Thymus (tissue), 11 donors: ENCODE measurements around the gene ACSL6. TPM values are rescaled to one million over a fixed set of nuclear protein-coding genes. Genes with fewer than 3 reads are reported as not detected.

ENCODE experiments used
- DNase-seq, 9 donors: peaks; one replicate each; pipeline ENCODE4 v3.0.0-alpha.2; 2013; ENCODE audit warnings: low spot score in 9 of 9, low read depth in 6 of 9, missing footprints in 1 of 9
- H3K27ac ChIP-seq, 2 donors: one replicate each; pipeline ENCODE4 v1.5.1; 2013; ENCODE audit warnings: control low read depth in 1 of 2, low read depth in 1 of 2, low read length in 1 of 2, mild to moderate bottlenecking in 1 of 2, moderate library complexity in 1 of 2
- H3K27me3 ChIP-seq, 2 donors: one replicate each; pipeline ENCODE4 v1.5.1; 2013; ENCODE audit warnings: low read length in 1 of 2; ENCODE audit not compliant: control insufficient read depth in 2 of 2, insufficient read depth in 1 of 2
- H3K36me3 ChIP-seq, 2 donors: one replicate each; pipeline ENCODE4 v1.5.1; 2013; ENCODE audit warnings: low read length in 1 of 2, mild to moderate bottlenecking in 1 of 2, moderate library complexity in 1 of 2; ENCODE audit not compliant: control insufficient read depth in 2 of 2, insufficient read depth in 2 of 2
- H3K4me1 ChIP-seq, 2 donors: one replicate each; pipeline ENCODE4 v1.5.1; 2013; ENCODE audit warnings: low read length in 2 of 2; ENCODE audit not compliant: control insufficient read depth in 2 of 2, insufficient read depth in 2 of 2
- H3K4me3 ChIP-seq, 2 donors: one replicate each; pipeline ENCODE4 v1.5.1; 2013; ENCODE audit warnings: low read length in 2 of 2, control low read depth in 1 of 2, mild to moderate bottlenecking in 1 of 2
- H3K9me3 ChIP-seq, 2 donors: one replicate each; pipeline ENCODE4 v1.5.1; 2013; ENCODE audit warnings: low read length in 1 of 2, mild to moderate bottlenecking in 1 of 2; ENCODE audit not compliant: control insufficient read depth in 2 of 2, insufficient read depth in 1 of 2
- WGBS: extraction: QIAGEN DNeasy Blood & Tissue Kit; methylation state at CpG from one replicate; pipeline ENCODE4 v1.1.7; 2013; 5-methylcytosine and 5-hydroxymethylcytosine counted together
- polyA plus RNA-seq: library from polyadenylated mRNA; stranded (reverse); fragments of 200-250 nt; gene quantifications from one replicate; pipeline ENCODE4 v1.2.3, GENCODE V29; 2013
- total RNA-seq: library from RNA; stranded (reverse); fragments of 120-200 nt; gene quantifications from one replicate; pipeline ENCODE4 v1.2.4, GENCODE V29; 2013
- donor health status: healthy.

The ACSL6 gene
- total and polyA plus RNA-seq, 2 donors: 1.3 to 1.7 TPM

DNA sequence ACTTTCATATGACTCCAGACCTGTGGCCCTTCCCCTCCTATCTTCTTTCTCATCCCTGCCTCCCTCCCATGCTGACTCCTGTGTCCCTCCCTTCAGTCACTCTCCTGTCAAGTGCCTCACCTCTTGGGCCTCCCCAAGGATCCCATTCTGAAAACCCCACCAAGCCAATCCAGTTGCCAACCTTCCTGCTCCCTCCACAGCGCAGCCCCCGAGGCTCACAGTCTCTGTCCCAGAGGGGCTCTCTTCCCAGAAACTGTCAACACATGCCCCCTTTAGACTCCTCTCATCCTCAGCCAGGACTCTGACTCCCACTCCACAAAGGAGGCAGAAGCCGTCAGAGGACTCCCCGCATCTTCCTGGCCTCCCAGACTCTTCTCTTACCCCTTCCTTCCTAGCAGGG, 30.8 kb downstream of the ACSL6 start:
- Histone ChIP-seq H3K27me3 (no peaks in the 10 kb centered on the region), H3K4me1 (peaks cover 3 to 8% of the 10 kb centered on the region in 2 donors), H3K36me3 (no peaks in the 10 kb centered on the region), H3K4me3 (no peak overlapping the region), H3K9me3 (no peaks in the 10 kb centered on the region), H3K27ac (no peak overlapping the region)
- 97% methylated on average over 4 of the region's 4 CpGs for WGBS
- DNase-seq: no peak

DNA sequence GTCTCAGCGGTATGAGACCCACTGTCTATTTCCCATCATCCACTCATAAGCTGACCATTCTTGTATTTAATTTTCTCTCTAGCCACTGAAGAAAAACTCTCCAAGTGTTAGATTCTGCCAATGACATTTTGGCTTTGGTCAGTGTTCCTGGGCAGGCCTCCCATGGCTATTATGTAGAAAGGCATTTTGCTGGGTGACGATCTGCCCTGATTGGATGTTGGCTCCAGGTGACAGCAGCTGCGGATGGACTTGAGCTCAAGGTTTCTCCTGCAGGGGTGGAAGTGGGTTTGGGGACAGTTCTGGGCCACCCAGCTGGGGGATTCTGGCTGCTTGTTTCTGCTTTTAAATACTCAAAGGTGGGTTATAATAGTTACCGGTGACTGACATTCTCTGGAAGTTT, 31.6 kb downstream of the ACSL6 start:
- H3K9me3 ChIP-seq: no peaks in the 10 kb centered on the region
- no peak overlapping the region for H3K4me3 ChIP-seq
- 98% methylated on average over 4 of the region's 4 CpGs for WGBS

GRCh38 chr5:131977212-131977604, 34.2 kb downstream of the ACSL6 start:
- Histone ChIP-seq H3K4me3 (no peak overlapping the region), H3K27me3 (no peaks in the 10 kb centered on the region), H3K27ac (no peak overlapping the region), H3K9me3 (no peaks in the 10 kb centered on the region), H3K4me1 (peaks cover 15 to 20% of the 10 kb centered on the region in 2 donors), H3K36me3 (no peaks in the 10 kb centered on the region)
- WGBS: 98% methylated on average over 2 of the region's 2 CpGs
- DNase-seq: no peak

More for the DNA sequence above, 31.6 kb downstream of the ACSL6 start:
- peaks cover 12 to 17% of the 10 kb centered on the region in 2 donors for H3K4me1 ChIP-seq
- no peaks in the 10 kb centered on the region for H3K36me3 ChIP-seq
- no peak for DNase-seq
- H3K27ac ChIP-seq: no peak overlapping the region
- H3K27me3 ChIP-seq: no peaks in the 10 kb centered on the region

DNA sequence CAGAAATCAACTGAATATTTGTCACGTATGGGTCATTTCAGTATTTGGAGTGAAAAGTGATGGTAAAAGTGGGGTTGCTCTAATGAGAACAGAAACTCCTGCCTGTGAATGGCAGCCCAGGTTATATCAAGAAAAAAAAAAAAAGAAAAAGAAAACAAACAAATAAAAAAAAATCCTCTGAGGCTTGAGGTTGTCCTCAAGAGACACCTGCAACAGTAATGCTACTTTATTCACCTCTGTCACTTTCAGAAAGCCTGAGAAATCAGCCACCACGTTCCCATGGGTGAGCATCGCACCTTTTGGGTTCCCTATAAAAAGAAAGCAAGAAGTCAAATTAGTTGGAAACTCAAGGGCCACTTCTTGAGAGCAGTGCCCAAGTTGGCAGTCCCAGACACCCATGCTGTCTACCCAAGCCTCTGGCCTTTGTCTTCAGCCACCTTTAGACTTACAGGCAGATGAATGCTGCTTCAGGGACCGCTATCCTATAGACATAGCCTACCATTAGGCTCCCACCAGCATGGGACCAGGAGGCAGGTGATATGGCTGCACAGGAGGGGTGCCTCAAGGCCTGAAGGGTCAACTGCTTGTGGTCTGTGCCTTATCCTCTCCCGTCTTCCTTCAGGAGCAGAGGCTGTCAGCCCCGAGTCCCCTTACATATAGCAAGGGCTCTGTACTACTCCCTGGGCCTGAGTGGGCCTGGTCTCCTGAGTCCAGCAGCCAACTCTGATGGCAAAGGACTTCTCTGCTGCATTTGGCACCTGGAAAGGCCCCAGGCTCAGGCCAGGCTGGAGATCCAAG, 34.8 kb downstream of the ACSL6 start:
- DNase-seq: no peak
- Histone ChIP-seq H3K4me1 (peaks cover 15 to 20% of the 10 kb centered on the region in 2 donors), H3K36me3 (no peaks in the 10 kb centered on the region), H3K9me3 (no peaks in the 10 kb centered on the region), H3K27me3 (no peaks in the 10 kb centered on the region), H3K4me3 (no peak overlapping the region), H3K27ac (no peak overlapping the region)
- WGBS: 95% methylated on average over 6 of the region's 6 CpGs

DNA sequence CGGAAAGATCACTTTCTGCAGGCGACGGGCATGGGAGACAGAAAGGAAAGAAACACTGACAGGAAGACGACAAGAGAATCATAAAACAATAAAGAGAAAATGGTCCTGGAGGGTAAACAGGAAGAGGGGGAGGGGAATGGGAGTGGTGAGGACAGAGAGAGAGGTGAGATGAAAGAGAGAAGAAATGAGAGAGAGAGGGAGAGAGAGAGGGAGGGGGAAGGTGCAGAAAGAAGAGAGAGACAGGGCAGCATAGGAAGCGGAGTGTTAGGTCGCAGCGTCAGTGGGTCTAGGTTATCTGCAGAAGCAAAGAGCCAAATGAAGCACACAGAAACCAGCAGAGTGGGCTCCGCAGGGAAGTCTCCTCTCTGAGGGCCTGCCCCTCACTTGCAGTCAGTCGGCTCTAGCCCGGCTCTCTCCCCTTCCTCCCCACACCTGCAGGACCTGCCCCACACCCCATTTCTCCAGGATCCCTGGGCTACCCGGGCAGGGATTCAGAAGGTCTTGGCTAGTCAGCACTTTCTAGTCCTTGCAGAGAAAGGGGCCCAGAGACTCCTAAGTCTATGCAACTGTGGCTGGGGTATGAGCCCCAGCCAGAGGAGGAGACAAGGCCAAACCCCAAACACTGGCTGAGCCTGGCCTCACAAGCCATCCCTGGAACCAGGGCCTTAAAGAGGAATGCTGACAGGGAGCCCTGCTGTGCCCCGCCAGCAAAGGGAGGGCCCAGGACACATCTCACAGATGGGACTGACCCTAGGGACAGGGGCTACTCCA, 36.3 kb downstream of the ACSL6 start:
- 74% methylated on average over 12 of the region's 12 CpGs for WGBS
- Histone ChIP-seq H3K9me3 (no peaks in the 10 kb centered on the region), H3K27me3 (no peaks in the 10 kb centered on the region), H3K4me1 (peaks cover 15 to 20% of the 10 kb centered on the region in 2 donors), H3K36me3 (no peaks in the 10 kb centered on the region), H3K4me3 (no peak overlapping the region), H3K27ac (peak overlapping the region; percentile 45 to 71)
- peak in 4 of 9 donors; percentile 4 to 54 (median 25) for DNase-seq

- H3K9me3 ChIP-seq: no peaks in the 10 kb centered on the region
- H3K36me3 ChIP-seq: no peaks in the 10 kb centered on the region
- DNase-seq: no peak
- WGBS: 89% methylated on average over 5 of the region's 5 CpGs
- H3K4me1 ChIP-seq: peaks cover 15 to 20% of the 10 kb centered on the region in 2 donors
- H3K4me3 ChIP-seq: no peak overlapping the region
- H3K27ac ChIP-seq: peak overlapping the region; percentile 45 to 54
- no peaks in the 10 kb centered on the region for H3K27me3 ChIP-seq
Observed at GRCh38 chr5:131974622-131974955, 36.9 kb downstream of the ACSL6 start.

GRCh38 chr5:131974016-131974415, 37.4 kb downstream of the ACSL6 start:
- DNase-seq: no peak
- Histone ChIP-seq H3K9me3 (no peaks in the 10 kb centered on the region), H3K27ac (no peak overlapping the region), H3K4me3 (no peak overlapping the region), H3K4me1 (peaks cover 15 to 20% of the 10 kb centered on the region in 2 donors), H3K36me3 (no peaks in the 10 kb centered on the region), H3K27me3 (no peaks in the 10 kb centered on the region)
- WGBS: 94% methylated on average over 1 of the region's 1 CpG

GRCh38 chr5:131973089-131973712, 38.3 kb downstream of the ACSL6 start:
- H3K27ac ChIP-seq: no peak overlapping the region
- no peak overlapping the region for H3K4me3 ChIP-seq
- no peaks in the 10 kb centered on the region for H3K9me3 ChIP-seq
- no peaks in the 10 kb centered on the region for H3K27me3 ChIP-seq
- DNase-seq: no peak
- H3K36me3 ChIP-seq: no peaks in the 10 kb centered on the region
- peaks cover 15 to 20% of the 10 kb centered on the region in 2 donors for H3K4me1 ChIP-seq
- 97% methylated on average over 9 of the region's 9 CpGs for WGBS

DNA sequence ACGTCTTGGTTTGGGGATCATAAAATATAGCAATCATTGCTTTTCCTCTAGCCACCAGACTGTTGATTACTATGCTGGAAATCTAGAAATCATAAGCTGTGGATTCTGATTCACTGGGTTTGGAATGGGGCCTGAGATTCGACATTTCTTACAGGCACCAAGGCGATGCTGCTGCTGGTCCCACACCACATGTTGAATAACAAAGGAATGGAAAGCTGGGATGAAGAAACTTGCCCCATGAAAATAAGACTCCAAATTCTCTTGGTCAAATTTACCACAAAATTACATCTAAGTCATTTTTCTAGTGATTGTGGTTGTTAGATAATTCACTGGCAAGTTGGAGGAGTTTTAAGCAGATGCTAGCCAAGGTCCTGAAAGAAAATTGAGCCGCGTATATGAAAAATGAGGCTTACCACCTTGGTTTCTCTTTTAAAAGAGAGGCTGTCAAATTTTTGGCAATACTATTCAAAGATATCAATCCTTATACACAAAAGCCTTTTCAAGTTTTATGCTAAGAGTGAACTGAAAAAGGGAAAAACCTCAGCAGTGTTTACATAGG, 43.0 kb downstream of the ACSL6 start:
- no peaks in the 10 kb centered on the region for H3K27me3 ChIP-seq
- DNase-seq: peak in 1 of 9 donors; percentile 21
- 90% methylated on average over 5 of the region's 5 CpGs for WGBS
- no peak overlapping the region for H3K27ac ChIP-seq
- no peaks in the 10 kb centered on the region for H3K9me3 ChIP-seq
- H3K4me3 ChIP-seq: no peak overlapping the region
- no peaks in the 10 kb centered on the region for H3K36me3 ChIP-seq
- H3K4me1 ChIP-seq: no peaks in the 10 kb centered on the region
